CD4-positive, alpha-beta T cell treated with Interleukin-1 beta for 1 hour (primary cell): ENCODE data around the gene FAM168B.

Source experiments
- DNase-seq, 2 donors: peaks; one replicate each; pipeline ENCODE4 v3.0.0-alpha.2; 2020 to 2022

Gene FAM168B

GRCh38 chr2:131054488-131054887 is 38.8 kb downstream of the FAM168B start:
- DNase-seq: no peak

DNA sequence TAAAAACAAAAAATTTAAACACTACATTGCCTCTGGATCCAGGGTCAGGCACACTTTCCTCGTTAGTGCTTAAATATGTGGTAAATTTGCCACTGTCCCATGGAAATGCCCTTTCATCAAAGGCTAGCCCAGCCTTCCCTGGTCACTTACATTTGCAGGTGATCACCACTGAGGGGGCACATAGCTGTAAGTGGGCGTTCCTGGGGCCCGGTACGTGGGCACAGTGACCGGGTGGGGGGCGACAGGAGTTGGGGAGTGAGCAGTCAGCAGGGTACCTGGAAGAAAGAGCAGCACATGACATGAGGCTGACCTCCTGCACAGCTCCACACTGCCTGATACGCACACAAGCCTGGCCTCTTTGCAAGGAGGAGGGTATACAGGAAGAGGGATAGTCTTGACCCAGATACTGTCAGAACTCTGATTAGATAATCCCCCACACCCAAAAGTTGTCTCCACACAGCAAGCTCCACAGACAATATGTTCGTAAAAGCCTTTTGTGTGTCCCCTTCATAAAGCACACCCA is 40.5 kb downstream of the FAM168B start:
- no peak for DNase-seq

DNA sequence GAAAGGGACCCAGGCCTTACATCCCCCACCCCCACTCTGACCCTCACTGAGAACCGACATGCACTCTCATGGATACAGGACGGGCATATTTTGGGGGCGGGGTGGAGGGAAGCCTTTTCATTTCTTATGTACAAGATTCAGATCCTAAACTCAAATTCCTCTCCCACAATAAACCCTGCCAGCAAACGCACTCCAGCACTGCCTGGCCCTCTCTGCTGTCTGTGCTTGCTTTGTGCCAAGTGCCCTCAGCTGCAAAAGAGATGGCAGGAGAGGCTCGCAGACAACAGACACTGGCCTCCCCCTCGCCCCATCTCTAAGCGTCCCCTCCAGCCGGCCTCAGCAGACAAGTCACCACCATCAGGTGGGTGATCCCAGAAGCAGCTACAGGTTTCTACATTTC is 42.4 kb downstream of the FAM168B start:
- no peak for DNase-seq

DNA sequence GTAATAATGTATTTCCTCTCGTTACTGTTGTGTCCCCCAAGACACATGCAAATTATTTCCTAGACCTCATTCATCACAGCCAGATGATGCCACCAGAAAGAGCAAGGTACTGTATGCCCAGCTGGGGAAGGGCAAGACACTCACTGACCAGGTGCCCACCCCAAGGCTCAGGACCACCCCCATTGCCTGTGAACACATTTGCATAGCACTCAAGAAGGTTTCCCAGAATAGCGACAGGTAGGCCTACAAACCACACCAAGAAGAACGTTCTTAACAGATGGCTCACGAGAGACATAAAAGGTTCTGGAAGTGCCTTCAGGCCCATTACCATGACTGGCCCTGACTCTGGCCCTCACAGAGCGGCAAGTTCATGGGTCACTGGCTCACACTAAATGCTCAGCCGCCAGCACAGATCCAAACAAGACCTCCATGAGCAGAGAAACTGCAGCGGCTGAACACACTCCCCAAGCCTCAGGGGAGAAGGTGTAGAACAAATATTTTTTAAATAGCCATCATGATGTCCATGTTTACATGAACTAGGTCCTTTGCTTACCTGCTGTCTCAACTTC is 44.0 kb downstream of the FAM168B start:
- DNase-seq: no peak

DNA sequence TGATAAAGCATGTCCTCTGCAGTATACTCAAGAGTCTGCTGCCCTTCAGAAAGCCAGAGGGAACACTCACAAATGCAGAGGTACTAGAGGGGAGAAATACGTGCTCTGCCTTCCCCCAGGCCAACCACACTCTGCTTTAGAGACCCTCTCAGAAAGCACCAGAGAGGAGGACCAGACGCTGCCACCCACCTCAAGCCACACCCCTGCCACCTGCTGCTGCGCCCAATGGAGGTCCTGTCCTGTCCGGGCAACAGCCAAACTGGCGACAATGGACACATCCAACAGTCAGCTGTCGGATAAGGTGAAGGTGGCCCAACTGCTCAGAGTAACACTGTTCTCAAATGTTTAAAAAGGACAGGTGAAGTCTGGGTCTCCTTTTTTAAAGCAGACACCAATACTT is 44.6 kb downstream of the FAM168B start:
- no peak for DNase-seq

GRCh38 chr2:131047920-131048560 is 45.2 kb downstream of the FAM168B start:
- DNase-seq: no peak

GRCh38 chr2:131046918-131047652 is 46.2 kb downstream of the FAM168B start:
- DNase-seq: no peak

DNA sequence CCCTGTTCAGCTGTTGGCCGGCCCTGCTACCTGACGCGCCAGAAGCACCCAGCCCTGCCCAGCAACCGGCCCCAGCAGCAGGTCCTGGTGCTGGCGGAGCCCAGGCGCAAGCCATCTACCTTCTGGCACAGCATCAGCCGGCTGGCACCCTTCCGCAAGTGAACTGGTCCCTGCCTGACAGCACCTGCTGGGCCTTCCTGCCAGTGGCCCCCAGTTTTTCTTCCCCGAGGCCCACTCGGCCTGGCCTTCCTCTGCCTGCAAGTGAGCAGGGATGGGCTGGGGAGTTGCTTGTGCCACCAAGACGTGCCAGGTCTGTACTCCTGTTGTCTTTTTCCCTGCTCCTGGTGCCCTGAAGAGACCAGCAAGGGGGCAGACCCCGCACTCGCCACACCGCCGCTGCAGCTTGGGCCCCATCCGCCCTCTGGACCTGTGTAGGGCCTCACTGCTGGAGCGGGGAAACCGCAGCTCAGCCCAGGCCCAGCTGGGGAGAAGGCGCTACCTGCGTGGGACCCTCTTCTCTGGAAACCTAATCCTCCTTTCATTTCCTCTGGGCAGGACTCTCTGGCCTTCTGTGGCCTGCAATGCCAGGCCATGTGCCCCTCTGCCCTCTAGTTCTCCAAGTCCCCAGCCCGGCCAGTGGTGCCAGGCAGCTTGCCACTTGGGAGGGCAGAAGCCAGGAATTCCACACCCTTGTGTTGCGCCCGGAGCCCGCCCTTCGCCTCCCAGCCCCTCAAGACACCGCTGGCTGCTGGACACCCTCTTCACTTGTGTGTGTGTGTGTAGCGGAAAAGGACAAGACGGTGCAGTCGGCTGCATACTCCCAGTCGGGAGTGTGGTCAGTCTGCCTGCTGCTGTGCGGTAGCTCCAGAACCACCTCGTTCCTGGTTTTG is 47.0 kb downstream of the FAM168B start:
- no peak for DNase-seq

GRCh38 chr2:131045286-131046027 is 47.8 kb downstream of the FAM168B start:
- no peak for DNase-seq

GRCh38 chr2:131044757-131045150 is 48.5 kb downstream of the FAM168B start:
- DNase-seq: no peak

GRCh38 chr2:131044075-131044756 is 49.0 kb downstream of the FAM168B start:
- DNase-seq: no peak

- no peak for DNase-seq
These were observed 49.8 kb downstream of the FAM168B start for GRCh38 chr2:131043199-131044074.

DNA sequence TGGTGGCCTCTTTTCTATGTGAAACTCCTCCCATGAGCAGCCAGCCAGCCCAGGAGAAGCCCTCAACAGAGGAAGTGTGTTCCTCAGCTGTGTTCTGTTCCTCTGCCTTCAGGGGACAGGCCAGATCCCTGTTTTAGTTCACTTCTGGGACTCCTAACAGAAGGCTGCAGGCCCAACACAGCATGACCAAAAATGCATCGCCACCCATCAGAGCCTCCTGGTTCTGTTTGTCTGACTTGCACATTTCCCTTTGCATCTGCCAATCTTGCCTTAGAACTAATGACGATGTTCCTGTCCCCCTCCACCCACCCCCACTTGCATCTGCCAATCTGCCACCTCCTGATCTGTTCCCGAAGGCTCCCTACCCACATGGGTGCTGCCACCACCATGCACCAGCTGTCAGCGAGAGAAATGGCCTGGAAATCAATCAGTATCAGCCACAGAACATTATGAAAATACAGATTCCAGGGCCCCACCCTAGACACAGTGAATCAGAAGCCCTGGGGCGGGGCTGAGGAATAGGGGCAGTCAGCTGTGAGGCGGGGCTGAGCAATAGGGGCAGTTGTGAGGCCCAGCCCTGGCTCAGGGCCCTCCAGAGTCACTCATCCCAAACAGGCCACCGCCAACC is 51.0 kb downstream of the FAM168B start:
- no peak for DNase-seq

- DNase-seq: no peak
These were observed 51.7 kb downstream of the FAM168B start for GRCh38 chr2:131041402-131042147.

DNA sequence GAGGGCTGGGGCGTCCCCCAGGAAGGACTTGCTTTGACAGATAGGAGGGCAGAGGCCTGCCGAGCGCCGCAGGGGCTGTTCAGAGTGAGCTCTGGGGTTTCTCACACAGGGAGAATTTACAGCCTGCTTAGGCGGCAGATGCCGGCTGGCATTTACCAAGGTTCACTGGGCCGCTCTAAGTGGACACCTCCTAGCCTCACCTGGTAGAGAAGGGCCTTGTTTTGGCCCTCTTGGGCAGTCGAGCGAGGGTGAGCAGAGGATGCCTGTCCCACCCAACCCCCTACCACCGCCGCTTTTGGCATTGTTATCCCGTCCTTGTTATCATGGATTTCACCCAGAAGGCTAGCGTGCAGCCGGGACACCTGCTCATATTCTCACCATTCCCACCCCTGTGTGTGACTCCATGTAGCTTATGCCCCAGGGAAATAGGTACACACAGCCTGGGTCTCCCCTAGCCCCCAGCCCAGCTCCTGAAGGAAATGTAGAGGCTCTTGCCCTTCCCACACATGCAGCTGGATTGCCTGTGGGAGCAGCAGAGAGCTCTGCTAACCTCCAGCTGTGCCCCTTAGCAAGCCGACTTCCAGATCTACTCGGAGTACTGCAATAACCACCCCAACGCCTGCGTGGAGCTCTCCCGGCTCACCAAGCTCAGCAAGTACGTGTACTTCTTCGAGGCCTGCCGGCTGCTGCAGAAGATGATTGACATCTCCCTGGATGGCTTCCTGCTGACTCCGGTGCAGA is 52.4 kb downstream of the FAM168B start:
- peak in 1 of 2 donors; percentile 7 for DNase-seq

DNA sequence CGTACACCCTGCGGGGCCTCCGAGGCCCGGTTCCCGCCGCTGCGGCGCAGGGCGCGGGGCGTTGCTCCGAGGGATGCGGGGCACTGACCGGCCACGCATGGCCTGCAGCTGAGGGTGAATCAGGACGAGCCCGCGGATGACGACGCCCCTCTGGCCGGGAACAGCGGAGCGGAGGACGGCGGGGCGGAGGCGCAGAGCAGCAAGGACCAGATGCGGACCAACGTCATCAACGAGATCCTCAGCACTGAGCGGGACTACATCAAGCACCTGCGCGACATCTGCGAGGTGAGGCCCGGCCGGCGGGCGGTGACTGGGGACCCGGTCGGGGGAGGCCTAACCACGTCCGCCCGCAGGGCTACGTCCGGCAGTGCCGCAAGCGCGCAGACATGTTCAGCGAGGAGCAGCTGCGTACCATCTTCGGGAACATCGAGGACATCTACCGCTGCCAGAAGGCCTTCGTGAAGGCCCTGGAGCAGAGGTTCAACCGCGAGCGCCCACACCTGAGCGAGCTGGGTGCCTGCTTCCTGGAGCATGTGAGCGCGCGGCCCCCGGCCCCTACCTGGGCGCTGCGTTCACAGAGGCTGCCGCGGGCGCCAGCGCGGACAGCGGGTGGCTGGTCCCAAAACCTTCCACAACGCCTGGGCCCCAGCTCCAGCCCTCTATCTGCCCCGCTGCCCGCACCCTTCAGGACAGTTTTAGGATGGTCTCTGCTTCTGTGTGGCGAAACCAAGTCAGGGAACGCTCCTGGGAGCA is 53.2 kb downstream of the FAM168B start:
- peak; percentile 20 to 26 for DNase-seq

DNA sequence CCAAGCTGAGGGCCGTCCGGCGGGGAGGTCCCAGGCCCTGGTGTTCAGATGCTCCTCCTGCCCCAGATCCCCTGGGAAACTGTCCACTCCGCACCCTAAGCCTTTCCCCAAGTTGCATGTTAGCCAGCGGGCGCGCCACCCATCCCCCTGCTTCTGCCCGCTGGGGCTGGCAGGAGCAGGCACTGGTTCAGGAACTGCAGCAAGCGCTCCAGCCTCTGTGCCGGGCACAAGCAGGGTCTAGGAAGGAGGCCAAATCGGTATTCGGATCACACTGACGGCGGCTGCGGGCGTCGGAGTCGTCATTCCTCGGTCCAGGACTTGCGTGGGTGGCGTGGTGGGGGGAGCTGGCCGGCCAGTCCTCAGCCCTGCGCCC is 53.7 kb downstream of the FAM168B start:
- no peak for DNase-seq

- DNase-seq: no peak
These were observed 54.2 kb downstream of the FAM168B start for GRCh38 chr2:131039101-131039440.
